ENCODE measurements around the gene FHAD1. TPM values are rescaled to one million over a fixed set of nuclear protein-coding genes. Genes with fewer than 3 reads are reported as not detected.
"Not testable (repeated sequence)": the region's sequence is repeated elsewhere in the genome, so short reads cannot be mapped to it uniquely, and the experiment has no call there.

The FHAD1 gene
- total RNA-seq, 1 experiment from 2014 or later: 0.47 TPM

GRCh38 chr1:15299806-15300205, 52.8 kb downstream of the FHAD1 start:
- peaks cover 8% of the 10 kb centered on the region; the same call in 1 of the 2 replicates for H3K4me1 ChIP-seq (replicated peaks)
- no peaks in the 10 kb centered on the region; the same call in 1 of the 2 replicates for H3K9me3 ChIP-seq (replicated peaks)
- H3K36me3 ChIP-seq: no peaks in the 10 kb centered on the region
- DNase-seq (ENCODE audit: low read depth in 1 of 2, low spot score in 2 of 2): no peak
- H3K27me3 ChIP-seq (replicated peaks): no peaks in the 10 kb centered on the region
- H3K27ac ChIP-seq: no peak overlapping the region
- no peak overlapping the region for H3K4me3 ChIP-seq

GRCh38 chr1:15303935-15304334, 56.9 kb downstream of the FHAD1 start:
- peaks cover 10% of the 10 kb centered on the region; the same call in 1 of the 2 replicates for H3K4me1 ChIP-seq (replicated peaks)
- no peaks in the 10 kb centered on the region for H3K36me3 ChIP-seq
- H3K27ac ChIP-seq: no peak overlapping the region
- H3K27me3 ChIP-seq (replicated peaks): no peaks in the 10 kb centered on the region
- no peak for DNase-seq (ENCODE audit: low read depth in 1 of 2, low spot score in 2 of 2)
- no peak overlapping the region for H3K4me3 ChIP-seq
- no peaks in the 10 kb centered on the region for H3K9me3 ChIP-seq (replicated peaks)

GRCh38 chr1:15304708-15305467, 57.9 kb downstream of the FHAD1 start:
- Histone ChIP-seq H3K9me3 (replicated peaks) (no peaks in the 10 kb centered on the region), H3K4me3 (no peak overlapping the region), H3K36me3 (no peaks in the 10 kb centered on the region), H3K4me1 (replicated peaks) (peaks cover 6% of the 10 kb centered on the region; the same call in 1 of the 2 replicates), H3K27ac (no peak overlapping the region), H3K27me3 (replicated peaks) (no peaks in the 10 kb centered on the region)
- peak; percentile 61 to 67 for DNase-seq (ENCODE audit: low read depth in 1 of 2, low spot score in 2 of 2)

- peaks cover 6% of the 10 kb centered on the region; the same call in 1 of the 2 replicates for H3K4me1 ChIP-seq (replicated peaks)
- no peak overlapping the region for H3K4me3 ChIP-seq
- no peaks in the 10 kb centered on the region for H3K36me3 ChIP-seq
- no peak overlapping the region for H3K27ac ChIP-seq
- H3K9me3 ChIP-seq (replicated peaks): no peaks in the 10 kb centered on the region
- no peak for DNase-seq (ENCODE audit: low read depth in 1 of 2, low spot score in 2 of 2)
- no peaks in the 10 kb centered on the region for H3K27me3 ChIP-seq (replicated peaks)
Measured at GRCh38 chr1:15305468-15305770, 58.4 kb downstream of the FHAD1 start.

GRCh38 chr1:15306352-15306751, 59.3 kb downstream of the FHAD1 start:
- not testable (repeated sequence) for H3K27ac ChIP-seq; H3K36me3 ChIP-seq; DNase-seq (ENCODE audit: low read depth in 1 of 2, low spot score in 2 of 2); H3K9me3 ChIP-seq (replicated peaks); H3K4me1 ChIP-seq (replicated peaks); H3K4me3 ChIP-seq; H3K27me3 ChIP-seq (replicated peaks)

- Histone ChIP-seq H3K36me3 (no peaks in the 10 kb centered on the region), H3K27ac (no peak overlapping the region), H3K9me3 (replicated peaks) (peaks cover 7% of the 10 kb centered on the region), H3K27me3 (replicated peaks) (no peaks in the 10 kb centered on the region), H3K4me3 (no peak overlapping the region), H3K4me1 (replicated peaks) (peaks cover 6% of the 10 kb centered on the region; the same call in 1 of the 2 replicates)
- DNase-seq (ENCODE audit: low read depth in 1 of 2, low spot score in 2 of 2): no peak
Measured at GRCh38 chr1:15308135-15308534, 61.1 kb downstream of the FHAD1 start.

GRCh38 chr1:15308621-15309027, 61.6 kb downstream of the FHAD1 start:
- Histone ChIP-seq H3K9me3 (replicated peaks) (peaks cover 7% of the 10 kb centered on the region), H3K27me3 (replicated peaks) (no peaks in the 10 kb centered on the region), H3K4me1 (replicated peaks) (peaks cover 6% of the 10 kb centered on the region; the same call in 1 of the 2 replicates), H3K27ac (no peak overlapping the region), H3K4me3 (no peak overlapping the region), H3K36me3 (no peaks in the 10 kb centered on the region)
- no peak for DNase-seq (ENCODE audit: low read depth in 1 of 2, low spot score in 2 of 2)

GRCh38 chr1:15309687-15310086, 62.7 kb downstream of the FHAD1 start:
- Histone ChIP-seq H3K4me1 (replicated peaks) (peaks cover 3% of the 10 kb centered on the region; the same call in 1 of the 2 replicates), H3K4me3 (no peak overlapping the region), H3K9me3 (replicated peaks) (peaks cover 7% of the 10 kb centered on the region), H3K27ac (no peak overlapping the region), H3K36me3 (no peaks in the 10 kb centered on the region), H3K27me3 (replicated peaks) (no peaks in the 10 kb centered on the region)
- no peak for DNase-seq (ENCODE audit: low read depth in 1 of 2, low spot score in 2 of 2)

GRCh38 chr1:15310544-15310943, 63.5 kb downstream of the FHAD1 start:
- DNase-seq (ENCODE audit: low read depth in 1 of 2, low spot score in 2 of 2): no peak
- peaks cover 7% of the 10 kb centered on the region for H3K9me3 ChIP-seq (replicated peaks)
- H3K27ac ChIP-seq: no peak overlapping the region
- no peak overlapping the region for H3K4me3 ChIP-seq
- H3K4me1 ChIP-seq (replicated peaks): no peaks in the 10 kb centered on the region
- no peaks in the 10 kb centered on the region for H3K36me3 ChIP-seq
- no peaks in the 10 kb centered on the region for H3K27me3 ChIP-seq (replicated peaks)

GRCh38 chr1:15311122-15311822, 64.2 kb downstream of the FHAD1 start:
- Histone ChIP-seq H3K4me1 (replicated peaks) (peaks cover under 1% of the 10 kb centered on the region; the same call in 1 of the 2 replicates), H3K4me3 (no peak overlapping the region), H3K27me3 (replicated peaks) (no peaks in the 10 kb centered on the region), H3K27ac (no peak overlapping the region), H3K9me3 (replicated peaks) (peaks cover 7% of the 10 kb centered on the region), H3K36me3 (no peaks in the 10 kb centered on the region)
- no peak for DNase-seq (ENCODE audit: low read depth in 1 of 2, low spot score in 2 of 2)

GRCh38 chr1:15311880-15312279, 64.9 kb downstream of the FHAD1 start:
- no peaks in the 10 kb centered on the region for H3K27me3 ChIP-seq (replicated peaks)
- DNase-seq (ENCODE audit: low read depth in 1 of 2, low spot score in 2 of 2): no peak
- no peak overlapping the region for H3K4me3 ChIP-seq

GRCh38 chr1:15312626-15313411, 65.8 kb downstream of the FHAD1 start:
- H3K27ac ChIP-seq: no peak overlapping the region
- H3K36me3 ChIP-seq: no peaks in the 10 kb centered on the region
- no peaks in the 10 kb centered on the region for H3K27me3 ChIP-seq (replicated peaks)
- peaks cover 7% of the 10 kb centered on the region; the same call in 1 of the 2 replicates for H3K4me1 ChIP-seq (replicated peaks)
- no peak for DNase-seq (ENCODE audit: low read depth in 1 of 2, low spot score in 2 of 2)
- peaks cover 7% of the 10 kb centered on the region for H3K9me3 ChIP-seq (replicated peaks)
- no peak overlapping the region for H3K4me3 ChIP-seq

More at GRCh38 chr1:15311880-15312279, 64.9 kb downstream of the FHAD1 start:
- H3K27ac ChIP-seq: no peak overlapping the region
- H3K4me1 ChIP-seq (replicated peaks): peaks cover 6% of the 10 kb centered on the region; the same call in 1 of the 2 replicates
- peaks cover 7% of the 10 kb centered on the region for H3K9me3 ChIP-seq (replicated peaks)
- no peaks in the 10 kb centered on the region for H3K36me3 ChIP-seq

- peaks cover 7% of the 10 kb centered on the region for H3K9me3 ChIP-seq (replicated peaks)
Measured at GRCh38 chr1:15314328-15315281, 67.6 kb downstream of the FHAD1 start.

More at GRCh38 chr1:15314328-15315281, 67.6 kb downstream of the FHAD1 start:
- Histone ChIP-seq H3K27me3 (replicated peaks) (no peaks in the 10 kb centered on the region), H3K27ac (no peak overlapping the region), H3K4me3 (no peak overlapping the region), H3K36me3 (no peaks in the 10 kb centered on the region), H3K4me1 (replicated peaks) (peaks cover 7% of the 10 kb centered on the region; the same call in 1 of the 2 replicates)
- no peak for DNase-seq (ENCODE audit: low read depth in 1 of 2, low spot score in 2 of 2)
